ENCODE results near the gene CNST.

CNST gene

DNA sequence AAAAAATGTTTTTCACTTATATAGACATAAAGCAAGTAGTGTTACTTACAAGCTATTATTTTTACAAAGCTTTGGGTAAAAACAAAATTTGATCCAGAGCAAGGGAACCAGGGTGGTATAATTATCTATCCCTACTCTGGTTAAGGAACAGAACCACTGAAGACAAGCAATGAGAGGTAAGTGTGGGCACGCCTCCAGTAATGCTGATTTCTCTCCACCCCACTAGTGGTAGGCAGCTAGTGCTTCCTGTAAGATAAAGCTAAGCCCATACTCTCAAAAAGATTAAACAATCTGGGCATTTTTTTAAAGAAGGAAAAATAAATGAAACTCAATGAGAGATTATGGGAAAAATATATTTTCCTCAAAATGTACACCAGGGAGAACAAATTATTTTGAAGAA is 22.3 kb upstream of the CNST start:
- H3K27ac ChIP-seq (ENCODE audit: low read length), result no peak overlapping the region
- no peak overlapping the region for H3K4me3 ChIP-seq (ENCODE audit: low read length)
- H3K4me2 ChIP-seq (ENCODE audit: low read length), result no peak overlapping the region
- H3K36me3 ChIP-seq (replicated peaks; ENCODE audit: low read depth, low read length), result peaks cover 50% of the 10 kb centered on the region
- H3K27me3 ChIP-seq (ENCODE audit: low read depth, low read length), result no peaks in the 10 kb centered on the region
- no peaks in the 10 kb centered on the region for H3K79me2 ChIP-seq (ENCODE audit: low read length)
- H2AFZ ChIP-seq (ENCODE audit: low read depth, low read length), result no peak overlapping the region
- no peak overlapping the region for H3K9ac ChIP-seq (ENCODE audit: low read length)
- no peak for TF ChIP-seq EZH2phosphoT487 (IDR thresholded peaks at IDR 0.05; ENCODE audit: low read depth)
- TF ChIP-seq, protein P1, sequence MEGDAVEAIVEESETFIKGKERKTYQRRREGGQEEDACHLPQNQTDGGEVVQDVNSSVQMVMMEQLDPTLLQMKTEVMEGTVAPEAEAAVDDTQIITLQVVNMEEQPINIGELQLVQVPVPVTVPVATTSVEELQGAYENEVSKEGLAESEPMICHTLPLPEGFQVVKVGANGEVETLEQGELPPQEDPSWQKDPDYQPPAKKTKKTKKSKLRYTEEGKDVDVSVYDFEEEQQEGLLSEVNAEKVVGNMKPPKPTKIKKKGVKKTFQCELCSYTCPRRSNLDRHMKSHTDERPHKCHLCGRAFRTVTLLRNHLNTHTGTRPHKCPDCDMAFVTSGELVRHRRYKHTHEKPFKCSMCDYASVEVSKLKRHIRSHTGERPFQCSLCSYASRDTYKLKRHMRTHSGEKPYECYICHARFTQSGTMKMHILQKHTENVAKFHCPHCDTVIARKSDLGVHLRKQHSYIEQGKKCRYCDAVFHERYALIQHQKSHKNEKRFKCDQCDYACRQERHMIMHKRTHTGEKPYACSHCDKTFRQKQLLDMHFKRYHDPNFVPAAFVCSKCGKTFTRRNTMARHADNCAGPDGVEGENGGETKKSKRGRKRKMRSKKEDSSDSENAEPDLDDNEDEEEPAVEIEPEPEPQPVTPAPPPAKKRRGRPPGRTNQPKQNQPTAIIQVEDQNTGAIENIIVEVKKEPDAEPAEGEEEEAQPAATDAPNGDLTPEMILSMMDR (IDR thresholded peaks at IDR 0.05; ENCODE audit: low read depth, low read length), result no peak
- no peaks in the 10 kb centered on the region for H4K20me1 ChIP-seq (ENCODE audit: insufficient read depth, low read length)
- H3K9me3 ChIP-seq (ENCODE audit: insufficient read depth, low read length), result no peaks in the 10 kb centered on the region
- H3K4me1 ChIP-seq (ENCODE audit: low read length), result no peaks in the 10 kb centered on the region

DNA sequence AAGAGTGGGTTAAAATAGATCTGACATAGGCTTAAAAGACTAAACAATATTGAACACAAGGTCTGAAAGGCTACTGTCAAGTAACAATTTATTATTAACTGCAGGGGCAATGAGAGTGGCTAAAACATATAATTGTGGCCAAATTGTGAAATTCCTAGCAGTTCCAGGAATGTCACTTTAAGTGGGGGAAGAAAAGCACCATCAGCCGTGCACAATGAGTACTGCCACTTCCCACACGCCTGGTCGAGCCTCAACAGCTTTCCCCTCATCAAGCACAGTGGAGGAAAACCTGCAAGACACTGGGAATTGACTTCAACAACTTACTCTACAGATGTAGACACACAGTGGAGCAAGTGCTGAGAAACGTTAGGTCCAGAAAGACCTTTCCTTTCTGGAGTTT is 16.6 kb upstream of the CNST start:
- Histone ChIP-seq H3K27me3 (ENCODE audit: low read depth, low read length) (no peaks in the 10 kb centered on the region), H4K20me1 (ENCODE audit: insufficient read depth, low read length) (no peaks in the 10 kb centered on the region), H3K36me3 (replicated peaks; ENCODE audit: low read depth, low read length) (peaks cover 39% of the 10 kb centered on the region)

DNA sequence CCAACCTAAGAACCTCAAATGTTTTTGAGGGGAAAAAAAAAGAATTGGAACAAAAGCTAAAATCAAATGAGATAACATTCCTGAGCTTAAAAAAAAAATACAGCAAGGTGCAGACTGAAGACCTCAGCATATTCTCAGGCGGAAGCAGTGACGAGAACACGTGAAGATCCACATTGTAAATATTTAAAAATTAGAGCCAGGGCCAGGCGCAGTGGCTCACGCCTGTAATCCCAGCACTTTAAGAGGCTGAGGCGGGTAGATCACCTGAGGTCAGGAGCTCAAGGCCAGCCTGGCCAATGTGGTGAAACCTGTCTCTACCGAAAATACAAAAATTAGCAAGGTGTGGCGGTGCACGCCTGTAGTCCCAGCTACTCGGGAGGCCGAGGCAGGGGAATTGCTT is 15.9 kb upstream of the CNST start:
- Histone ChIP-seq H3K27me3 (ENCODE audit: low read depth, low read length) (no peaks in the 10 kb centered on the region), H3K9me3 (ENCODE audit: insufficient read depth, low read length) (no peaks in the 10 kb centered on the region), H3K9ac (ENCODE audit: low read length) (no peak overlapping the region), H3K79me2 (ENCODE audit: low read length) (peaks cover 23% of the 10 kb centered on the region), H2AFZ (ENCODE audit: low read depth, low read length) (no peak overlapping the region), H3K27ac (ENCODE audit: low read length) (no peak overlapping the region), H3K4me2 (ENCODE audit: low read length) (no peak overlapping the region), H3K4me1 (ENCODE audit: low read length) (no peaks in the 10 kb centered on the region), H4K20me1 (ENCODE audit: insufficient read depth, low read length) (no peaks in the 10 kb centered on the region), H3K4me3 (ENCODE audit: low read length) (no peak overlapping the region), H3K36me3 (replicated peaks; ENCODE audit: low read depth, low read length) (peaks cover 46% of the 10 kb centered on the region)
- no peak for TF ChIP-seq EZH2phosphoT487 (IDR thresholded peaks at IDR 0.05; ENCODE audit: low read depth)
- TF ChIP-seq, protein P1 (IDR thresholded peaks at IDR 0.05; ENCODE audit: low read depth, low read length), result no peak

More for the DNA sequence above, 16.6 kb upstream of the CNST start:
- TF ChIP-seq EZH2phosphoT487 (IDR thresholded peaks at IDR 0.05; ENCODE audit: low read depth), result no peak
- TF ChIP-seq, protein P1 (IDR thresholded peaks at IDR 0.05; ENCODE audit: low read depth, low read length), result no peak
- Histone ChIP-seq H3K9ac (ENCODE audit: low read length) (no peak overlapping the region), H3K4me2 (ENCODE audit: low read length) (no peak overlapping the region), H3K4me3 (ENCODE audit: low read length) (no peak overlapping the region), H3K79me2 (ENCODE audit: low read length) (peaks cover 18% of the 10 kb centered on the region), H2AFZ (ENCODE audit: low read depth, low read length) (no peak overlapping the region), H3K27ac (ENCODE audit: low read length) (no peak overlapping the region), H3K9me3 (ENCODE audit: insufficient read depth, low read length) (no peaks in the 10 kb centered on the region), H3K4me1 (ENCODE audit: low read length) (no peaks in the 10 kb centered on the region)

DNA sequence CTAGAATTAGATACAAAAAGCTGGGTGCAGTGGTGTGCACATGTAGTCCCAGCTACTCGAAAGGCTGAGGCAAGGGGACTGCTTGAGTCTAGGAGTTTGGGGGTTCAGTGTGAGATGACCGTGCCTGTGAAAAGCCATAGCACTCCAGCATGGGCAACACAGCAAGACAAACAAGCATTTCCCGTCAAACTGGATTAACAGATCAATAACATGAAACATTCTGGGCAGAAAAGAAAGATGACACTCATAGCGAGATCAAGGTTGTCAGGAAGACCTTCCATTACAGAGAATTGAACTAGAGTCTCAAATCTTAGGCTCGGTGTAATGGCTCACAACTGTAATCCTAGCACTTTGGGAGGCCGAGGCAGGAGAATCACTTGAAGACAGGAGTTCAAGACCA is 14.1 kb upstream of the CNST start:
- H2AFZ ChIP-seq (ENCODE audit: low read depth, low read length), result no peak overlapping the region
- H3K4me1 ChIP-seq (ENCODE audit: low read length), result no peaks in the 10 kb centered on the region
- no peaks in the 10 kb centered on the region for H3K9me3 ChIP-seq (ENCODE audit: insufficient read depth, low read length)
- peaks cover 29% of the 10 kb centered on the region for H3K79me2 ChIP-seq (ENCODE audit: low read length)
- no peaks in the 10 kb centered on the region for H4K20me1 ChIP-seq (ENCODE audit: insufficient read depth, low read length)
- H3K27me3 ChIP-seq (ENCODE audit: low read depth, low read length), result no peaks in the 10 kb centered on the region
- no peak overlapping the region for H3K9ac ChIP-seq (ENCODE audit: low read length)
- no peak for TF ChIP-seq EZH2phosphoT487 (IDR thresholded peaks at IDR 0.05; ENCODE audit: low read depth)
- TF ChIP-seq, protein P1 (IDR thresholded peaks at IDR 0.05; ENCODE audit: low read depth, low read length), result no peak
- H3K4me2 ChIP-seq (ENCODE audit: low read length), result no peak overlapping the region
- H3K36me3 ChIP-seq (replicated peaks; ENCODE audit: low read depth, low read length), result peaks cover 54% of the 10 kb centered on the region
- H3K27ac ChIP-seq (ENCODE audit: low read length), result no peak overlapping the region
- no peak overlapping the region for H3K4me3 ChIP-seq (ENCODE audit: low read length)
